Liver (tissue), 9 donors: ENCODE data around the gene SLC29A3. TPM values are rescaled to one million over a fixed set of nuclear protein-coding genes. Genes with fewer than 3 reads are reported as not detected.

Source experiments
- DNase-seq: peaks from one replicate; pipeline ENCODE4 v3.0.0-alpha.2; 2017; ENCODE audit warnings: low spot score
- H3K27ac ChIP-seq, 2 donors: one replicate each; pipeline ENCODE4 v1.7.0; 2013; ENCODE audit warnings: inconsistent platforms in 2 of 2, low read length in 2 of 2, control low read depth in 1 of 2, low read depth in 1 of 2, mild to moderate bottlenecking in 1 of 2
- H3K27me3 ChIP-seq, 4 donors: one replicate each; pipeline versions ENCODE4 v1.6.1 to v1.7.0; 2013; ENCODE audit warnings: low read length in 3 of 4, inconsistent platforms in 1 of 4, mild to moderate bottlenecking in 1 of 4, moderate library complexity in 1 of 4; ENCODE audit not compliant: control insufficient read depth in 4 of 4, insufficient read depth in 4 of 4
- H3K36me3 ChIP-seq, 4 donors: one replicate each; pipeline versions ENCODE4 v1.6.1 to v1.7.0; 2013; ENCODE audit warnings: low read length in 3 of 4, mild to moderate bottlenecking in 3 of 4, low read depth in 1 of 4, moderate library complexity in 1 of 4; ENCODE audit not compliant: control insufficient read depth in 4 of 4, insufficient read depth in 3 of 4
- H3K4me1 ChIP-seq, 4 donors: one replicate each; pipeline versions ENCODE4 v1.6.1 to v1.7.0; 2013; ENCODE audit warnings: low read length in 3 of 4, mild to moderate bottlenecking in 3 of 4, moderate library complexity in 1 of 4; ENCODE audit not compliant: control insufficient read depth in 4 of 4, insufficient read depth in 4 of 4
- H3K4me3 ChIP-seq, 3 donors: one replicate each; pipeline versions ENCODE4 v1.6.1 to v1.7.0; 2013; ENCODE audit warnings: low read length in 3 of 3, control low read depth in 1 of 3, low read depth in 1 of 3, mild to moderate bottlenecking in 1 of 3
- H3K9ac ChIP-seq, 2 donors: one replicate each; pipeline ENCODE4 v1.7.0; 2013; ENCODE audit warnings: low read length in 2 of 2, mild to moderate bottlenecking in 2 of 2, moderate library complexity in 2 of 2, control low read depth in 1 of 2, low read depth in 1 of 2
- H3K9me3 ChIP-seq, 4 donors: one replicate each; pipeline versions ENCODE4 v1.6.1 to v1.7.0; 2013; ENCODE audit warnings: low read length in 3 of 4; ENCODE audit not compliant: control insufficient read depth in 4 of 4
- EGR1 ChIP-seq, 2 donors: IDR thresholded peaks; 2 replicates each; pipeline ENCODE4 v1.6.1; 2016 to 2018; ENCODE audit warnings: antibody characterized with exemption in 2 of 2, low read depth in 2 of 2
- FOXA1 ChIP-seq: IDR thresholded peaks from 2 replicates; pipeline ENCODE4 v1.6.1; 2016; ENCODE audit warnings: antibody characterized with exemption
- FOXA2 ChIP-seq: IDR thresholded peaks from 2 replicates; pipeline ENCODE4 v1.6.1; 2016; ENCODE audit warnings: antibody characterized with exemption
- GABPA ChIP-seq, 2 donors: IDR thresholded peaks in 1 of 2; conservative IDR thresholded peaks in 1 of 2; 2 replicates each; pipeline ENCODE4 v1.6.1; 2016; ENCODE audit warnings: antibody characterized with exemption in 2 of 2, mild to moderate bottlenecking in 1 of 2, moderate library complexity in 1 of 2
- HNF4A ChIP-seq, 2 donors: conservative IDR thresholded peaks; 2 replicates each; pipeline ENCODE4 v1.6.1; 2016; ENCODE audit warnings: antibody characterized with exemption in 2 of 2, mild to moderate bottlenecking in 2 of 2
- HNF4G ChIP-seq: IDR thresholded peaks from 2 replicates; pipeline ENCODE4 v1.6.1; 2016; ENCODE audit warnings: antibody characterized with exemption
- JUND ChIP-seq, 2 donors: IDR thresholded peaks; 2 replicates each; pipeline ENCODE4 v1.6.1; 2016; ENCODE audit warnings: antibody characterized with exemption in 2 of 2
- NR2F2 ChIP-seq: IDR thresholded peaks from 2 replicates; pipeline ENCODE4 v1.6.1; 2016; ENCODE audit warnings: antibody characterized with exemption
- RAD21 ChIP-seq, 2 donors: IDR thresholded peaks; 2 replicates each; pipeline ENCODE4 v1.6.1; 2016; ENCODE audit warnings: antibody characterized with exemption in 2 of 2, mild to moderate bottlenecking in 2 of 2
- RXRA ChIP-seq, 2 donors: IDR thresholded peaks; 2 replicates each; pipeline ENCODE4 v1.6.1; 2017 to 2018; ENCODE audit warnings: antibody characterized with exemption in 2 of 2, mild to moderate bottlenecking in 1 of 2
- SP1 ChIP-seq: IDR thresholded peaks from 2 replicates; pipeline ENCODE4 v1.6.1; 2018; ENCODE audit warnings: antibody characterized with exemption, mild to moderate bottlenecking
- TAF1 ChIP-seq: conservative IDR thresholded peaks from 2 replicates; pipeline ENCODE4 v1.6.1; 2016; ENCODE audit warnings: antibody characterized with exemption, mild to moderate bottlenecking
- YY1 ChIP-seq: IDR thresholded peaks from 2 replicates; pipeline ENCODE4 v1.6.1; 2016; ENCODE audit warnings: antibody characterized with exemption, mild to moderate bottlenecking
- WGBS: extraction: QIAGEN DNeasy Blood & Tissue Kit; methylation state at CpG from one replicate; pipeline ENCODE4 v1.1.7; 2013; 5-methylcytosine and 5-hydroxymethylcytosine counted together
- polyA plus RNA-seq, 2 donors: library from polyadenylated mRNA; stranded (reverse) in 1 of 2; unstranded in 1 of 2; fragments of 200-250 nt in 1 of 2; fragments of >200 nt in 1 of 2; fragmentation: Nextera tagmentation in 1 of 2; extraction: Ambion mirVana in 1 of 2; gene quantifications; one replicate each; pipeline versions ENCODE4 v1.2.1 to v1.2.3, GENCODE V29; 2013 to 2015
- total RNA-seq, 2 donors: library from RNA; depleted of rRNA; stranded (reverse); fragments of >200 nt; gene quantifications; one replicate each; pipeline ENCODE4 v1.2.3, GENCODE V29; 2014
- TF ChIP-seq, protein P1 (sequence below): IDR thresholded peaks from 2 replicates; pipeline ENCODE4 v1.6.1; 2016; ENCODE audit warnings: antibody characterized with exemption
- TF ChIP-seq, protein P2 (sequence below): IDR thresholded peaks from 2 replicates; pipeline ENCODE4 v1.6.1; 2016; ENCODE audit warnings: antibody characterized with exemption, mild to moderate bottlenecking
- TF ChIP-seq, protein P3 (sequence below): IDR thresholded peaks from 2 replicates; pipeline ENCODE4 v1.6.1; 2016; ENCODE audit warnings: antibody characterized with exemption
- TF ChIP-seq, protein P4 (sequence below): IDR thresholded peaks from 2 replicates; pipeline ENCODE4 v1.6.1; 2016; ENCODE audit warnings: antibody characterized with exemption
- TF ChIP-seq, protein P5 (sequence below): fragments of 150-350 bp; IDR thresholded peaks from 2 replicates; pipeline ENCODE4 v1.5.1; 2017; ENCODE audit warnings: improper control_type of control experiment, low read depth, low read length; ENCODE audit not compliant: missing input control
- donor health status: healthy.
- donor health status: healthy.
- donor health status: healthy.
- donor health status: healthy.
- donor health status: healthy.

The SLC29A3 gene
- total and polyA plus RNA-seq, 4 donors: 3.1 to 11.9 (median 5.3) TPM

DNA sequence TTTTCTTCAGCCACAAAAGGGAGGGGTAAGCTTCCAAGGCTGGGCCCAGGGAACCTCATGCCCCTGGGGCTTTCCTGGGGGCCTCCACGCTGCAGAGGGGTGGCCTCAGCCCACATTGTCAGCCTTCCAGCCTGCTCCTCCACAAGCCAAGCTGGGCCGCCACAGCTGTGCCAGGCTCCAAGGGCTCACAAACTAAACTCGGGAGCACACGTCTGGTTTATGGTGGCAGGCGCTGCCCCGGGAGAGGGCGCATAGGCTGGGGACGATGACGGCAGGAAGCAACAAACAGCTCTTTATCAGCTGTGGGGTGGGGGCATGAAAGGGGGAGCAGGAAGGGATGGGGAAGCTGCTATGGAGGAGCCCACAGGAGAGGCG lies 71.4 kb downstream of the SLC29A3 start:
- TF ChIP-seq, protein P1, sequence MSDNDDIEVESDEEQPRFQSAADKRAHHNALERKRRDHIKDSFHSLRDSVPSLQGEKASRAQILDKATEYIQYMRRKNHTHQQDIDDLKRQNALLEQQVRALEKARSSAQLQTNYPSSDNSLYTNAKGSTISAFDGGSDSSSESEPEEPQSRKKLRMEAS: no peak
- no peak for TF ChIP-seq EGR1 (IDR thresholded peaks at IDR 0.05; ENCODE audit: low read depth in 2 of 2)
- TF ChIP-seq RXRA (IDR thresholded peaks at IDR 0.05): no peak
- TF ChIP-seq GABPA (IDR thresholded peaks at IDR 0.05 in 1 of 2, conservative IDR thresholded peaks at IDR 0.05 in 1 of 2): no peak
- TF ChIP-seq NR2F2: no peak
- TF ChIP-seq, protein P2, sequence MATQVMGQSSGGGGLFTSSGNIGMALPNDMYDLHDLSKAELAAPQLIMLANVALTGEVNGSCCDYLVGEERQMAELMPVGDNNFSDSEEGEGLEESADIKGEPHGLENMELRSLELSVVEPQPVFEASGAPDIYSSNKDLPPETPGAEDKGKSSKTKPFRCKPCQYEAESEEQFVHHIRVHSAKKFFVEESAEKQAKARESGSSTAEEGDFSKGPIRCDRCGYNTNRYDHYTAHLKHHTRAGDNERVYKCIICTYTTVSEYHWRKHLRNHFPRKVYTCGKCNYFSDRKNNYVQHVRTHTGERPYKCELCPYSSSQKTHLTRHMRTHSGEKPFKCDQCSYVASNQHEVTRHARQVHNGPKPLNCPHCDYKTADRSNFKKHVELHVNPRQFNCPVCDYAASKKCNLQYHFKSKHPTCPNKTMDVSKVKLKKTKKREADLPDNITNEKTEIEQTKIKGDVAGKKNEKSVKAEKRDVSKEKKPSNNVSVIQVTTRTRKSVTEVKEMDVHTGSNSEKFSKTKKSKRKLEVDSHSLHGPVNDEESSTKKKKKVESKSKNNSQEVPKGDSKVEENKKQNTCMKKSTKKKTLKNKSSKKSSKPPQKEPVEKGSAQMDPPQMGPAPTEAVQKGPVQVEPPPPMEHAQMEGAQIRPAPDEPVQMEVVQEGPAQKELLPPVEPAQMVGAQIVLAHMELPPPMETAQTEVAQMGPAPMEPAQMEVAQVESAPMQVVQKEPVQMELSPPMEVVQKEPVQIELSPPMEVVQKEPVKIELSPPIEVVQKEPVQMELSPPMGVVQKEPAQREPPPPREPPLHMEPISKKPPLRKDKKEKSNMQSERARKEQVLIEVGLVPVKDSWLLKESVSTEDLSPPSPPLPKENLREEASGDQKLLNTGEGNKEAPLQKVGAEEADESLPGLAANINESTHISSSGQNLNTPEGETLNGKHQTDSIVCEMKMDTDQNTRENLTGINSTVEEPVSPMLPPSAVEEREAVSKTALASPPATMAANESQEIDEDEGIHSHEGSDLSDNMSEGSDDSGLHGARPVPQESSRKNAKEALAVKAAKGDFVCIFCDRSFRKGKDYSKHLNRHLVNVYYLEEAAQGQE: no peak
- no peak for TF ChIP-seq HNF4A (conservative IDR thresholded peaks at IDR 0.05)
- no peak for TF ChIP-seq SP1
- no peak for TF ChIP-seq FOXA1
- TF ChIP-seq FOXA2: no peak
- no peak for TF ChIP-seq TAF1
- TF ChIP-seq JUND (IDR thresholded peaks at IDR 0.05): no peak
- TF ChIP-seq YY1: no peak
- TF ChIP-seq, protein P3, sequence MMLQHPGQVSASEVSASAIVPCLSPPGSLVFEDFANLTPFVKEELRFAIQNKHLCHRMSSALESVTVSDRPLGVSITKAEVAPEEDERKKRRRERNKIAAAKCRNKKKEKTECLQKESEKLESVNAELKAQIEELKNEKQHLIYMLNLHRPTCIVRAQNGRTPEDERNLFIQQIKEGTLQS: no peak
- TF ChIP-seq, protein P4, sequence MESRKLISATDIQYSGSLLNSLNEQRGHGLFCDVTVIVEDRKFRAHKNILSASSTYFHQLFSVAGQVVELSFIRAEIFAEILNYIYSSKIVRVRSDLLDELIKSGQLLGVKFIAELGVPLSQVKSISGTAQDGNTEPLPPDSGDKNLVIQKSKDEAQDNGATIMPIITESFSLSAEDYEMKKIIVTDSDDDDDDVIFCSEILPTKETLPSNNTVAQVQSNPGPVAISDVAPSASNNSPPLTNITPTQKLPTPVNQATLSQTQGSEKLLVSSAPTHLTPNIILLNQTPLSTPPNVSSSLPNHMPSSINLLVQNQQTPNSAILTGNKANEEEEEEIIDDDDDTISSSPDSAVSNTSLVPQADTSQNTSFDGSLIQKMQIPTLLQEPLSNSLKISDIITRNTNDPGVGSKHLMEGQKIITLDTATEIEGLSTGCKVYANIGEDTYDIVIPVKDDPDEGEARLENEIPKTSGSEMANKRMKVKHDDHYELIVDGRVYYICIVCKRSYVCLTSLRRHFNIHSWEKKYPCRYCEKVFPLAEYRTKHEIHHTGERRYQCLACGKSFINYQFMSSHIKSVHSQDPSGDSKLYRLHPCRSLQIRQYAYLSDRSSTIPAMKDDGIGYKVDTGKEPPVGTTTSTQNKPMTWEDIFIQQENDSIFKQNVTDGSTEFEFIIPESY: no peak
- TF ChIP-seq HNF4G: no peak
- no peak for TF ChIP-seq RAD21 (IDR thresholded peaks at IDR 0.05)
- TF ChIP-seq, protein P5, sequence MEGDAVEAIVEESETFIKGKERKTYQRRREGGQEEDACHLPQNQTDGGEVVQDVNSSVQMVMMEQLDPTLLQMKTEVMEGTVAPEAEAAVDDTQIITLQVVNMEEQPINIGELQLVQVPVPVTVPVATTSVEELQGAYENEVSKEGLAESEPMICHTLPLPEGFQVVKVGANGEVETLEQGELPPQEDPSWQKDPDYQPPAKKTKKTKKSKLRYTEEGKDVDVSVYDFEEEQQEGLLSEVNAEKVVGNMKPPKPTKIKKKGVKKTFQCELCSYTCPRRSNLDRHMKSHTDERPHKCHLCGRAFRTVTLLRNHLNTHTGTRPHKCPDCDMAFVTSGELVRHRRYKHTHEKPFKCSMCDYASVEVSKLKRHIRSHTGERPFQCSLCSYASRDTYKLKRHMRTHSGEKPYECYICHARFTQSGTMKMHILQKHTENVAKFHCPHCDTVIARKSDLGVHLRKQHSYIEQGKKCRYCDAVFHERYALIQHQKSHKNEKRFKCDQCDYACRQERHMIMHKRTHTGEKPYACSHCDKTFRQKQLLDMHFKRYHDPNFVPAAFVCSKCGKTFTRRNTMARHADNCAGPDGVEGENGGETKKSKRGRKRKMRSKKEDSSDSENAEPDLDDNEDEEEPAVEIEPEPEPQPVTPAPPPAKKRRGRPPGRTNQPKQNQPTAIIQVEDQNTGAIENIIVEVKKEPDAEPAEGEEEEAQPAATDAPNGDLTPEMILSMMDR: no peak
- H3K4me1 ChIP-seq: no peaks in the 10 kb centered on the region
- H3K4me3 ChIP-seq: no peak overlapping the region
- no peak overlapping the region for H3K27ac ChIP-seq
- no peak for DNase-seq
- no peaks in the 10 kb centered on the region for H3K9me3 ChIP-seq
- H3K9ac ChIP-seq: no peak overlapping the region
- no peaks in the 10 kb centered on the region for H3K36me3 ChIP-seq
- 61% methylated on average over 10 of the region's 10 CpGs for WGBS
- H3K27me3 ChIP-seq: no peaks in the 10 kb centered on the region
